Gastroesophageal sphincter (tissue), 4 donors: ENCODE results near the gene EXOC1. TPM values are rescaled to one million over a fixed set of nuclear protein-coding genes. Genes with fewer than 3 reads are reported as not detected.
A peak's percentile ranks its signal among the peaks of the same experiment; 100 is the strongest.

ENCODE experiments used
- ATAC-seq: fragments of 150-250 bp; one replicate; pipeline ENCODE4 v1.9.1; 2016; ENCODE audit warnings: mild to moderate bottlenecking, moderate library complexity
- H3K27ac ChIP-seq, 4 donors: fragments of 200-600 bp; sonication (generic) in 3 of 4; 1 replicate in 3 of 4; 2 replicates in 1 of 4; pipeline ENCODE4 v1.5.1; 2016 to 2019
- H3K27me3 ChIP-seq: fragments of 200-600 bp; sonication (generic); one replicate; pipeline ENCODE4 v1.5.1; 2019
- H3K36me3 ChIP-seq, 2 donors: fragments of 200-600 bp; sonication (generic); one replicate each; pipeline ENCODE4 v1.5.1; 2019; ENCODE audit warnings: control low read depth in 1 of 2
- H3K4me1 ChIP-seq, 3 donors: fragments of 200-600 bp; sonication (generic); 1 replicate in 2 of 3; 2 replicates in 1 of 3; pipeline ENCODE4 v1.5.1; 2016 to 2019; ENCODE audit warnings: control low read depth in 2 of 3
- H3K4me3 ChIP-seq, 2 donors: fragments of 200-600 bp; sonication (generic); one replicate each; pipeline ENCODE4 v1.5.1; 2019; ENCODE audit warnings: mild to moderate bottlenecking in 1 of 2, moderate library complexity in 1 of 2
- H3K9me3 ChIP-seq, 3 donors: fragments of 200-600 bp; sonication (generic); one replicate each; pipeline ENCODE4 v1.5.1; 2017 to 2019; ENCODE audit warnings: control low read depth in 2 of 3
- CTCF ChIP-seq, 4 experiments: fragments of 200-600 bp in 2 of 4; fragments of 450-650 bp in 2 of 4; sonication (generic) in 1 of 4; IDR thresholded peaks; one replicate each; pipeline ENCODE4 v1.5.1; 2017 to 2019; ENCODE audit warnings: antibody characterized with exemption in 4 of 4, mild to moderate bottlenecking in 2 of 4, moderate library complexity in 2 of 4
- EP300 ChIP-seq: sonication (generic); formaldehyde crosslinking; IDR thresholded peaks from one replicate; pipeline ENCODE4 v1.6.1; 2017; ENCODE audit warnings: antibody characterized with exemption, mild to moderate bottlenecking
- POLR2A ChIP-seq, 2 donors: fragments of 450-650 bp; IDR thresholded peaks; one replicate each; pipeline ENCODE4 v1.6.1; 2017; ENCODE audit warnings: antibody characterized with exemption in 2 of 2, mild to moderate bottlenecking in 2 of 2, moderate library complexity in 1 of 2
- POLR2AphosphoS5 ChIP-seq: sonication (generic); formaldehyde crosslinking; IDR thresholded peaks from one replicate; pipeline ENCODE4 v1.6.1; 2017; ENCODE audit warnings: antibody characterized with exemption
- whole genome bisulfite sequencing, 2 donors: methylation state at CpG; one replicate each; pipeline ENCODE4 v1.1.5; 2018; ENCODE audit warnings: low coverage in 1 of 2; 5-methylcytosine and 5-hydroxymethylcytosine counted together
- total RNA-seq, 4 donors: library from RNA; depleted of rRNA; stranded (reverse); fragments of >200 nt; gene quantifications; one replicate each; pipeline ENCODE4 v1.1.0, GENCODE V29; 2016

EXOC1 gene
- total RNA-seq, result 10 to 100 TPM; 30.2 to 48.6 (median 38.8) TPM

GRCh38 chr4:55853484-55854046 lies at the start of gene EXOC1:
Gene EXOC1 (plus strand): TSS chr4:55853648. CDS start chr4:55858324, 4,676 bp downstream.
- TF ChIP-seq EP300 (no peak), POLR2AphosphoS5 (peak; percentile 83), CTCF (IDR thresholded peaks at IDR 0.05) (no peak), POLR2A (IDR thresholded peaks at IDR 0.05) (peak; percentile 57 to 67)
- WGBS, 2 donors, result 1% methylated on average over 14 to 21 of the region's 50 CpGs

GRCh38 chr4:55807556-55807955 lies 45.9 kb upstream of the EXOC1 start:
- no peak overlapping the region for H3K4me3 ChIP-seq
- TF ChIP-seq EP300 (no peak), POLR2A (IDR thresholded peaks at IDR 0.05) (no peak), POLR2AphosphoS5 (no peak), CTCF (IDR thresholded peaks at IDR 0.05) (no peak)
- H3K9me3 ChIP-seq, result no peaks in the 10 kb centered on the region
- H3K4me1 ChIP-seq, result no peaks in the 10 kb centered on the region
- no peaks in the 10 kb centered on the region for H3K36me3 ChIP-seq
- no peak overlapping the region for H3K27ac ChIP-seq
- H3K27me3 ChIP-seq, result no peaks in the 10 kb centered on the region
- no peak for ATAC-seq

More at GRCh38 chr4:55853484-55854046, at the start of gene EXOC1:
- Histone ChIP-seq H3K27me3 (peaks cover 4% of the 10 kb centered on the region), H3K4me3 (peak within 1 kb of the TSS; percentile 77 to 84), H3K9me3 (no peaks in the 10 kb centered on the region), H3K36me3 (peaks cover 0 to 9% of the 10 kb centered on the region in 2 donors), H3K4me1 (peaks cover 3 to 28% (median 5%) of the 10 kb centered on the region in 3 donors), H3K27ac (peak within 1 kb of the TSS; percentile 76 to 91 (median 86))
- peak; percentile 100 for ATAC-seq

GRCh38 chr4:55808186-55808585 lies 45.3 kb upstream of the EXOC1 start:
- no peak for ATAC-seq
- Histone ChIP-seq H3K27me3 (no peaks in the 10 kb centered on the region), H3K27ac (no peak overlapping the region), H3K4me3 (no peak overlapping the region), H3K36me3 (no peaks in the 10 kb centered on the region), H3K4me1 (no peaks in the 10 kb centered on the region), H3K9me3 (no peaks in the 10 kb centered on the region)
- TF ChIP-seq EP300 (no peak), POLR2AphosphoS5 (no peak), CTCF (IDR thresholded peaks at IDR 0.05) (no peak)
- 42% methylated on average over 2 of the region's 2 CpGs; no CpG with 5 or more reads in 1 of the 2 donors for WGBS, 2 donors

- WGBS, 2 donors, result 22 to 25% methylated on average over 4 to 5 of the region's 5 CpGs
- Histone ChIP-seq H3K4me1 (no peaks in the 10 kb centered on the region), H3K36me3 (no peaks in the 10 kb centered on the region), H3K27me3 (no peaks in the 10 kb centered on the region), H3K9me3 (no peaks in the 10 kb centered on the region), H3K27ac (no peak overlapping the region), H3K4me3 (no peak overlapping the region)
- TF ChIP-seq CTCF (IDR thresholded peaks at IDR 0.05) (no peak), POLR2A (IDR thresholded peaks at IDR 0.05) (no peak), POLR2AphosphoS5 (no peak), EP300 (no peak)
- no peak for ATAC-seq
Observed at GRCh38 chr4:55808632-55809031, 44.8 kb upstream of the EXOC1 start.

GRCh38 chr4:55817691-55818090 lies 35.8 kb upstream of the EXOC1 start:
- H3K27me3 ChIP-seq, result peaks cover 20% of the 10 kb centered on the region
- 86 to 87% methylated on average over 2 to 3 of the region's 3 CpGs for WGBS, 2 donors
- TF ChIP-seq CTCF (IDR thresholded peaks at IDR 0.05), result no peak
- no peak for TF ChIP-seq POLR2AphosphoS5
- no peak for TF ChIP-seq EP300
- TF ChIP-seq POLR2A (IDR thresholded peaks at IDR 0.05), result no peak
- no peak for ATAC-seq
- H3K4me1 ChIP-seq, result peaks cover 0 to 6% (median 0%) of the 10 kb centered on the region in 3 donors
- H3K4me3 ChIP-seq, result no peak overlapping the region
- no peak overlapping the region for H3K27ac ChIP-seq
- no peaks in the 10 kb centered on the region for H3K36me3 ChIP-seq
- no peaks in the 10 kb centered on the region for H3K9me3 ChIP-seq
